DMS79 (cell line): Measurements from ENCODE around the gene RASA1.
"Not testable (repeated sequence)": the region's sequence is repeated elsewhere in the genome, so short reads cannot be mapped to it uniquely, and the experiment has no call there.

Source experiments
- DNase-seq: peaks from one replicate; lab custom pipeline; 2025; lab: John Stamatoyannopoulos, UW

RASA1 gene

GRCh38 chr5:87282269-87282668, 14.6 kb downstream of the RASA1 start:
- no peak for DNase-seq

DNA sequence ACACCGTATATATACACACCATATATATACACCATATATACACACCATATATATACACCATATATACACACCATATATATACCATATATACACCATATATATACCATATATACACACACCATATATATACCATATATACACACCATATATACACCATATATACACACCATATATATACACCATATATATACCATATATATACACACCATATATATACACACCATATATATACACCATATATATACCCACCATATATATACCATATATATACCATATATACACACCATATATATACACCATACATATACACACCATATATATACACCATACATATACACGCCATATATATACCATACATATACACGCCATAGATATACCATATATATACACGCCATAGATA, 19.6 kb downstream of the RASA1 start:
- not testable (repeated sequence) for DNase-seq

DNA sequence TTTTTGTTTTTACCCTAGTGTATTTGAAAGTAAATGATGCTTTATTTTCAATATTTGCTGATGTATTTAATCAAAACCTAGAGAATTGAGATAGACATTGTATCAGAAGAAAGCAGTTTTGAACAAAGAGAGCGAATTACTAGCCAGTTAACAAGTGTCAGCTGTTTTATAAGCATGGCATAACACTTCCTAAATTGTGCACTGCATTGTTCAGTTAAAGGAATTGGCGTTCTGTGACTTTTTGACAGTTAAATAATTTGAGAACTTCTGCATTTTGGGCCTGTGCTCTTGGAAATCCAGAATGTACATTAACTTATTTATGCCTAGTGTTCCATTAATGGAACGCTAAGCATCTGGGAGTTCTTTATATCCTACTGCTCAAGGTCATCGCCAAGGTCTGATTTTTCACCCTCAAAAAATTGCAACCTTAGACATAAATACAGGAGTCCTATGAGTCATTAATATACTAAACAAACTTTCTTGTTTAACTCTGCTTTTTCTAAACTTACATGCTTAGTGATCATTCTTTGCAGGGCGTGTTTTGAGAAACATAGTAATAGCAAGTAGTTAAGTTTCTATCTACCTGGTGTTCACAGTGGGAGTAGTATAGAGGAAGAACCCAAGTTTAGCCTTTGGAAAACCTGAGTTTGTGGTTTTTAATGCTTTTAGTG, 31.1 kb downstream of the RASA1 start:
- no peak for DNase-seq

DNA sequence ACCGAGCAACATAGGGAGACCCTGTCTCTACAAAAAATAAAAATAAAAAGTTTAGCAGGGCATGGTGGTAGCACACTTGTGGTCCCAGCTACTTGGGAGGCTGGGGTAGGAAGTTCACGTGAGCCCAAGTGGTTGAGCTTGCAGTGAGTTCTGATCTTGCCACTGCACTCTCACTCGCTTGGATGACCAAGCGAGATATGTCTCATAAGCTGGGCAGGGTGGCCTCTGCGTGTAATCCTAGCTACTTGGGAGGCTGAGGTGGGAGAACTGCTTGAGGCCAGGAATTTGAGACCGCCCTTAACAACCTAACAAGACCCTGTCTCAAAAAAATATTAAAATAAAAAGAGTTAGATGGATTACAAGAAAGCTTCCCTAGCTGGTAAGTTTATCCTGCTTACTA, 32.5 kb downstream of the RASA1 start:
- DNase-seq = no peak

GRCh38 chr5:87300744-87301143, 33.1 kb downstream of the RASA1 start:
- DNase-seq = no peak

DNA sequence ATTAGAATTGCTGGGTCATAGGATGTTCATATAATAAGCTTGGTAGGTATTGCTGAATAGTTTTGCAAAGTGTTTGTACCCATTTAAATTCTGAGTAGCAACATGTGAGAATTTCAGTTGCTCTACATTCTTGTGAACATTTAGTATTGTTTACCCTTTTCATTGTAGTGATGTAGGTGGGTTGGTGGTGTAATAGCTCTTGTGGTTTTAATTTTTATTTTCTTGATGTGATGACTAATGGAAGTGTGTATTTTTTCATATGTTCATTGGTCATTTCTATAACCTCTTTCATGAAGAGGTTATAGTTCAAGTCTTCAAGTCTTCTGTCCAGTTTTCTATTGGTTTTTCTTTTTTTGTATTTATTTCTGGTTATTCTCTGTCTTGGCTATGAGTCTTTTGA, 34.4 kb downstream of the RASA1 start:
- DNase-seq = no peak

GRCh38 chr5:87303324-87303723, 35.6 kb downstream of the RASA1 start:
- no peak for DNase-seq

DNA sequence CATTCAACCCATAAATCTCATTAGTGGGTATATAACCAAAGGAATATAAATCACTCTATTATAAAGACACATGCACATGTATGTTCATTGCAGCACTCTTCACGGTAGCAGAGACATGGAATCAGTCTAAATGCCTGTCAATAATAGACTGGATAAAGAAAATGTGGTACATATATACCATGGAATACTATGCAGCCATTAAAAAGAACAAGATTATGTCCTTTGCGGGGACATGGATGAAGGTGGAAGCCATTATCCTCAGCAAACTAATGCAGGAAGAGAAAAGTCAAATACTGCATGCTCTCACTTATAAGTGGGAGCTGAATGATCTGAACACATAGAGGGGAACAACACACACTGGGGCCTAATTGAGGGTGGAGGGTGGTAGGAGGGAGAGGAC, 38.4 kb downstream of the RASA1 start:
- not testable (repeated sequence) for DNase-seq

DNA sequence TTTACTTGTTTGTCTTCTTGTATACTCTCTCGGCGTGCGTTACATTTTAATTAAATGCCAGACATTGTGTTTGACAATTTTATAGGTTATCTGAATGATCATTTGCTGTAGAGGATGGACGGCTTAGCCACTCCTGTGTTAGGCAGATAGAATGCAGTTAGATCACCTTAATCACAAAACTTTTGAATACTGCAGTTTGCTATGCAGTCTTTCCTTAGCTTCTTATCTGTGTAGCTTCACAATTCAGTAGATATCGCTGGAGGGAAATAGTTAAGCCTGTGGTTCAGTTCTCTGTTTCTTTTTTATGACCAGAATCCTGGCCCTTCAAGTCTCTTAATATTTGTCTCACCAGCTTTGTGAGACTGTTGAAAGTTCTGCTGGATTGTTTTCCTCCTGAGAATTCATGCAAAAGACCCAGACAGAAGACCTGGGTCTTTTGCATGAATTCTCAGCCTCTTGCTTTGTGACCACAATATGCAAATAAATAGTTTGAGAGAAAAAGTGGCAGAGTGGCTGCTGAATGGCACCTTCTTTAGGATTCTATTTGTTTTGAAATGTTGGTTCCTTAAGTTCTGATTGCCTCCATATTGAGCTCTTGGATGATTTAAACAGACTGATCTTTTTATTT, 40.2 kb downstream of the RASA1 start:
- DNase-seq = no peak

- DNase-seq = no peak
Measured at GRCh38 chr5:87311405-87312279, 44.0 kb downstream of the RASA1 start.

- no peak for DNase-seq
Measured at GRCh38 chr5:87313216-87313615, 45.5 kb downstream of the RASA1 start.

GRCh38 chr5:87319469-87319868, 51.8 kb downstream of the RASA1 start:
- no peak for DNase-seq

GRCh38 chr5:87321605-87322004, 53.9 kb downstream of the RASA1 start:
- no peak for DNase-seq

DNA sequence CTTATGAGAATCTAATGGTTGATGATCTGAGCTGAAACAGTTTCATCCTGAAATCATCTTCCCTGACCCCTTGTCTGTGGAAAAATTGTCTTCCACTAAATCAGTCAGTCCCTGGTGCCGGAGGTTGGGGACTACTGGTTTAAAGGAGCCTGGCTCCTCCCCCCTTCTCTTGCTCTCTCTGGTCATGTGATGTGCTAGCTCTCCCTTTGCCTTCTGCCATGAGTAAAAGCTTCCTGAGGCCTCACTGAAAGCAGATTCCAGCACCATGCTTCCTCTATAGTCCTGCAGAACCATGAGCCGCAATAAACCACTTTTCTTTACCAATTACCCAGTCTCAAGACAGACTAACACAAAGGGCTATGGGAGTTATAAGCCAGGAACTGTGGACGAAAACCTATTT, 54.7 kb downstream of the RASA1 start:
- no peak for DNase-seq

DNA sequence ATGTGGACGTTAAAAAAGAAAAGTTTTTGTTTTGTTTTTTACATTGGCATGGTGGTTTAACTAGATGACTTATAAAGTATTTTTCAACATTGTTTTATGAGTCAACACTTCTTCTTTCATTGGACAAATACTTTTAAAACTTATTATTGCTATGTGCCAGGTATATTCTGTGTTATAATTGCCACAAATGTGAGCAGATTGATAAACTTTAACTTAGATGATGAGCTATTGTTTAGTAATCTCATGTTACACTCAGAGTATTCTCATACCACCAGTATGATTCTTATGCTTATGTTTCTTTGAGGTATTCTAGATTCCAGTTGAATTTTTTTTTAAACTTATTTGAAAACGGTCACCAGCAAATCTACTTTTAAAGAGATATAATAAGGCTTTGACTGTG, 60.3 kb downstream of the RASA1 start:
- DNase-seq = no peak

GRCh38 chr5:87329114-87329513, 61.4 kb downstream of the RASA1 start:
- no peak for DNase-seq

- no peak for DNase-seq
Measured at GRCh38 chr5:87339986-87340385, 72.3 kb downstream of the RASA1 start.

GRCh38 chr5:87340716-87341115, 73.0 kb downstream of the RASA1 start:
- DNase-seq = no peak

DNA sequence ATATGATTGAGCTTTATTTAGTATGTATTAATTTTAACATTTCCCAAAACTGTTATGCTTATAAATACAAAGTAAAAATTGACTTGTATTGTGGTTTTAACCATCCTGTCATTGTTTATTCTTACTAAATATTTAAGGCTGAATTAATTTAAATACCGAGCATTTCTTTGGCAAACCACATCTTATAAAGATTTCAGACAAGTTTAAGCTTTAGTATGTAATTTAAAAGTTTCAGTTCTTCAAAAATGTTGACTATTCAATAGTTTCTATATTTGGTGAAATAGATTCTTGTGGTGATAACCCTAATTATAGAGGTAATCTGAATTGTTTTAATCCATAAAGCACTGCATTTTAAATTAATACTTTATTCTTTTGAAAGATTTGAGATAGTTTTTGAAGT, 79.6 kb downstream of the RASA1 start:
- DNase-seq = no peak

DNA sequence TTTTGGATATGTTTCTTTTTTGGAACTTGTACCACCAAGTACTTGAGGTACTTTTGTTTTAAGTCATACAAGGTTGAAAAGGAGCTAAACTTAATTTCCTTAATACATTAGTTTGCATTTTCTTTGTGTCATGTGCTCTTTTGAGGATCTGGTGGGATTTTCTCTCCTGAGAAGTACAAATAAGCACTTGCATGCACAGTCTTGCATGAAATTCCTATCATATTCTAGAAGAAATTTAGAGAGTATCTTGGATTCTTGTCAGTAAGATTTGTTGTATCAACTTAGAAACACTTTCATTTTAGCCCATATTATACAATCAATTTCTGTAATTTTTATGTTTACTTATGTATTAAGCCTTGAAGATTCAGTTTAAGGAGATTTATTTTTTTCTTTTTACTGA, 80.2 kb downstream of the RASA1 start:
- DNase-seq = no peak

- no peak for DNase-seq
Measured at GRCh38 chr5:87354496-87354895, 86.8 kb downstream of the RASA1 start.

GRCh38 chr5:87359106-87359505, 91.4 kb downstream of the RASA1 start:
- no peak for DNase-seq

GRCh38 chr5:87360132-87360531, 92.4 kb downstream of the RASA1 start:
- no peak for DNase-seq
